Measurements from ENCODE around the gene MALRD1. TPM values are rescaled to one million over a fixed set of nuclear protein-coding genes. Genes with fewer than 3 reads are reported as not detected.

The MALRD1 gene
- total RNA-seq, 4 donors from 2014 or later: 1.0 to 4.1 (median 2.6) TPM; not detected in 1

GRCh38 chr10:19572056-19572455, 523.5 kb downstream of the MALRD1 start:
- TF ChIP-seq CTCF (IDR thresholded peaks at IDR 0.05; ENCODE audit: low read depth): no peak

GRCh38 chr10:19576576-19576975, 528.0 kb downstream of the MALRD1 start:
- no peak for TF ChIP-seq CTCF (IDR thresholded peaks at IDR 0.05; ENCODE audit: low read depth)

- TF ChIP-seq CTCF (IDR thresholded peaks at IDR 0.05; ENCODE audit: low read depth): no peak
These were observed 528.8 kb downstream of the MALRD1 start for GRCh38 chr10:19577381-19577780.

- no peak for TF ChIP-seq CTCF (IDR thresholded peaks at IDR 0.05; ENCODE audit: low read depth)
These were observed 529.2 kb downstream of the MALRD1 start for GRCh38 chr10:19577807-19578206.

GRCh38 chr10:19578571-19578970, 530.0 kb downstream of the MALRD1 start:
- TF ChIP-seq CTCF (IDR thresholded peaks at IDR 0.05; ENCODE audit: low read depth): no peak

GRCh38 chr10:19579761-19580545, 531.4 kb downstream of the MALRD1 start:
- TF ChIP-seq CTCF (IDR thresholded peaks at IDR 0.05; ENCODE audit: low read depth): no peak

GRCh38 chr10:19580691-19581090, 532.1 kb downstream of the MALRD1 start:
- no peak for TF ChIP-seq CTCF (IDR thresholded peaks at IDR 0.05; ENCODE audit: low read depth)
